ENCODE results near the gene LGR5. TPM values are rescaled to one million over a fixed set of nuclear protein-coding genes. Genes with fewer than 3 reads are reported as not detected.

LGR5 gene
- total RNA-seq, 2 donors from 2014 or later: 0.64 to 0.91 TPM

DNA sequence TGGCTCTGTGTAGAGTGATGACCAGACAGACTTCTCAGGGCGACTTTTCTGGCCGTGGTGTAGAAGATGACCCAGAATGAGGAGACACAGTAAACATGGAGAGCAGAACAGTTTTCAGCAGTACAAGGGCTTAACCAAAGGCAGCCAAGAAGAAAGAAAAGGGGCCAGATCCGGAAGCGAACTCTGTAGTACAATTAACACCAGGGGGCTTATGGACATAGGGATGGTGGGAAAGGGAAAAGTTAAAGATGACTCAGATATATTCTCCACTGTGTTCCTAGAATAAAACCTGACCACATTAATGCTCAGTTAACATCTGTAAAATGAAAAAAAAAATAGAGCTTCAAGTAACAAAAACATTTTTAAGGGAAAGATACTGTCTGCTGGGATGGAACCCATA is 60.2 kb downstream of the LGR5 start:
- TF ChIP-seq POLR2A (IDR thresholded peaks at IDR 0.05): no peak
- TF ChIP-seq, protein P1, sequence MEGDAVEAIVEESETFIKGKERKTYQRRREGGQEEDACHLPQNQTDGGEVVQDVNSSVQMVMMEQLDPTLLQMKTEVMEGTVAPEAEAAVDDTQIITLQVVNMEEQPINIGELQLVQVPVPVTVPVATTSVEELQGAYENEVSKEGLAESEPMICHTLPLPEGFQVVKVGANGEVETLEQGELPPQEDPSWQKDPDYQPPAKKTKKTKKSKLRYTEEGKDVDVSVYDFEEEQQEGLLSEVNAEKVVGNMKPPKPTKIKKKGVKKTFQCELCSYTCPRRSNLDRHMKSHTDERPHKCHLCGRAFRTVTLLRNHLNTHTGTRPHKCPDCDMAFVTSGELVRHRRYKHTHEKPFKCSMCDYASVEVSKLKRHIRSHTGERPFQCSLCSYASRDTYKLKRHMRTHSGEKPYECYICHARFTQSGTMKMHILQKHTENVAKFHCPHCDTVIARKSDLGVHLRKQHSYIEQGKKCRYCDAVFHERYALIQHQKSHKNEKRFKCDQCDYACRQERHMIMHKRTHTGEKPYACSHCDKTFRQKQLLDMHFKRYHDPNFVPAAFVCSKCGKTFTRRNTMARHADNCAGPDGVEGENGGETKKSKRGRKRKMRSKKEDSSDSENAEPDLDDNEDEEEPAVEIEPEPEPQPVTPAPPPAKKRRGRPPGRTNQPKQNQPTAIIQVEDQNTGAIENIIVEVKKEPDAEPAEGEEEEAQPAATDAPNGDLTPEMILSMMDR (IDR thresholded peaks at IDR 0.05): no peak
- no peak for TF ChIP-seq POLR2AphosphoS5 (IDR thresholded peaks at IDR 0.05)
- Histone ChIP-seq H3K9me3 (no peaks in the 10 kb centered on the region), H3K4me3 (no peak overlapping the region), H3K27ac (no peak overlapping the region), H3K27me3 (replicated peaks; ENCODE audit: insufficient read depth) (no peaks in the 10 kb centered on the region), H3K4me1 (replicated peaks) (no peaks in the 10 kb centered on the region), H3K36me3 (no peaks in the 10 kb centered on the region)
- intact Hi-C loops (cut with DNase I): no loop called here
- no peak for DNase-seq (ENCODE audit: low spot score)
- WGBS: 87% methylated on average over 4 of the region's 4 CpGs

DNA sequence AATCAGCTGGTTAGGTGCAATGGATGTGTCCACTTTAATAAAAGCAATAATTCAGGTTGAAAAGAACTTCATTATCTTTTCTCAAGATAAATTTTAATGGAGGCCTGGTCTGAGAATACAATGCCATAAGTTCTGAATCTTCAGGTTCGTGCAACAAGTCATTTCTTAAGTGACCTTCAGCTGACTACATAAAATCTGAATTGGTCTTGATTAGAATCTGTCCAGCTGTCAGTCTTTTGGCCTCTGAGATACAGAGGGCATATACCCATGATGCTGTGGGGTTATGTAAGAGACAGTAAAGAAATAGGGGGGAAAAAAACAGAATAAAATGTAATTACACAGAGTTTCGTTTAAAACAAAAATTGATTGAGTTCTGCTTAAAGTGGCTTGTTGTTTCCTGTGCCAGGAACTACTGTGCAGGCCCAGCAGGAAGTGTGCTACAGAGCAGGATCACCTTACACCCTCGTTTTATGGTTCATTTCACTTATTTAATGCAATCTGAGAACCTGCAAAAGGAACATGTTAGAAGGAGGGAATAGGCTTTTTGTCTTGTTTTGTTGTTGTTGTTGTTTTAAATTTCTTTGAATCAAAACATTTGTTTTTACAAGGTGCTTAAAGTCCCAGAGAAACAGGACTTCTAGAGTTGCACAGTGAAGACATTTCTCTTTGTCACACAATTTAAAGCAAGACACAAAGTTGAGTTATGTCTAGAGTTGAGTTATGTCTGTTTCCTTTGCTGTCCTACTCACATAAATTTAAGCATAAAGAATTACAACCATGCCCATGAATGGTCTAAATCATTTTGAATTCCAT is 64.2 kb downstream of the LGR5 start:
- H3K27me3 ChIP-seq (replicated peaks; ENCODE audit: insufficient read depth): no peaks in the 10 kb centered on the region
- no peak overlapping the region for H3K4me3 ChIP-seq
- no peaks in the 10 kb centered on the region for H3K9me3 ChIP-seq
- TF ChIP-seq, protein P1 (IDR thresholded peaks at IDR 0.05): no peak
- no peak for TF ChIP-seq POLR2A (IDR thresholded peaks at IDR 0.05)
- no peak for TF ChIP-seq POLR2AphosphoS5 (IDR thresholded peaks at IDR 0.05)
- no peaks in the 10 kb centered on the region for H3K4me1 ChIP-seq (replicated peaks)
- H3K27ac ChIP-seq: no peak overlapping the region
- no peak for DNase-seq (ENCODE audit: low spot score)
- intact Hi-C loops (cut with DNase I): no loop called here
- 24% methylated on average over 3 of the region's 3 CpGs for WGBS
- no peaks in the 10 kb centered on the region for H3K36me3 ChIP-seq

DNA sequence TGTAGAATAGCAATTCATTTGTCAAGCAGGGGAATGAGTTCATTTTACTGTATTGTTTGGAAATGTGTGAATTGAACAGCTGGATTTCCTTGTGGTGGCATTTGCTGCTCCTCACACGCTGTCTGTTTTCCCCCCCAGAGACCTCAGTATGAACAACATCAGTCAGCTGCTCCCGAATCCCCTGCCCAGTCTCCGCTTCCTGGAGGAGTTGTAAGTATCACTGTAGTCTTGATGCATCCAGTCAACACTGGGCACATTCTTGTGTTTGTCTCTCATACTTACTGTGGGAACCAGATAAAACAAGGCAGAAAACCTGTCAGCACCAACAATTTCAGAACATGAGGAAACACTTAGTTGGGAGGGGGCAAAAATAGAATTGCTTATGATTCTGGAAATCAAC is 64.9 kb downstream of the LGR5 start:
- intact Hi-C loops (cut with DNase I): no loop called here
- Histone ChIP-seq H3K27ac (no peak overlapping the region), H3K36me3 (no peaks in the 10 kb centered on the region), H3K4me3 (no peak overlapping the region), H3K27me3 (replicated peaks; ENCODE audit: insufficient read depth) (no peaks in the 10 kb centered on the region), H3K4me1 (replicated peaks) (no peaks in the 10 kb centered on the region), H3K9me3 (no peaks in the 10 kb centered on the region)
- 64% methylated on average over 3 of the region's 3 CpGs for WGBS
- no peak for DNase-seq (ENCODE audit: low spot score)
- TF ChIP-seq POLR2AphosphoS5 (IDR thresholded peaks at IDR 0.05): no peak
- TF ChIP-seq, protein P1 (IDR thresholded peaks at IDR 0.05): no peak
- TF ChIP-seq POLR2A (IDR thresholded peaks at IDR 0.05): no peak

DNA sequence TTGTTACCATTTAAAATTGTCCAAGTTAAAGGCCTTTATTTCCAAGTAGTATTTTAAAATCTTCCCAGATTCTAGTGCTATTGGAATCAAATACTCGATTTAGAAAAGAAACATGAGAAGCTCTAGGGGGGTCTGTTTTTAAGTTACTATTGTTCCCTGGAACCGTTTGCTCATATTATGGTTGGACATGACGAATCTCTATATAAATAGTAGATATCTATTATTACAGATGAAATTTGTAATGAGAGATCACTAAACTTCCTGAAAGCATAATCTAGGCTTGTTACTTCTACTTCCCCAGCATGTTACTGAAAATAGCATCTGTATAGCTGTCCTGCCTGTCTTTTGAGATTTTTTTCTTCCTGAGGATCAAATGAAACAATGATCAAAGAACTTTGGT is 70.1 kb downstream of the LGR5 start:
- 60% methylated on average over 3 of the region's 3 CpGs for WGBS
- DNase-seq (ENCODE audit: low spot score): no peak

More for the DNA sequence above, 70.1 kb downstream of the LGR5 start:
- intact Hi-C loops (cut with DNase I): no loop called here
- TF ChIP-seq, protein P1 (IDR thresholded peaks at IDR 0.05): no peak
- TF ChIP-seq POLR2A (IDR thresholded peaks at IDR 0.05): no peak
- no peak for TF ChIP-seq POLR2AphosphoS5 (IDR thresholded peaks at IDR 0.05)
- Histone ChIP-seq H3K4me3 (no peak overlapping the region), H3K9me3 (no peaks in the 10 kb centered on the region), H3K27ac (no peak overlapping the region), H3K27me3 (replicated peaks; ENCODE audit: insufficient read depth) (no peaks in the 10 kb centered on the region), H3K36me3 (no peaks in the 10 kb centered on the region), H3K4me1 (replicated peaks) (no peaks in the 10 kb centered on the region)
